ENCODE measurements around the gene GPR15. TPM values are rescaled to one million over a fixed set of nuclear protein-coding genes. Genes with fewer than 3 reads are reported as not detected.

Gene GPR15
- total and polyA plus RNA-seq, 5 donors, result not detected

GRCh38 chr3:98513736-98514135 is 18.0 kb upstream of the GPR15 start:
- 98% methylated on average over 3 of the region's 3 CpGs for WGBS
- Histone ChIP-seq H3K4me3 (ENCODE audit: low read length) (no peak overlapping the region), H3K9me3 (ENCODE audit: control insufficient read depth, low read length) (no peaks in the 10 kb centered on the region), H3K27ac (ENCODE audit: low read length) (no peak overlapping the region), H3K4me1 (ENCODE audit: control insufficient read depth, insufficient read depth, low read length) (no peaks in the 10 kb centered on the region), H3K27me3 (ENCODE audit: control insufficient read depth, insufficient read depth) (no peaks in the 10 kb centered on the region)
- intact Hi-C loops (cut with DNase I), result no loop called here
- ATAC-seq (no peak), DNase-seq (no peak)

- H3K4me3 ChIP-seq (ENCODE audit: low read length), result no peak overlapping the region
- no peaks in the 10 kb centered on the region for H3K9me3 ChIP-seq (ENCODE audit: control insufficient read depth, low read length)
- no peaks in the 10 kb centered on the region for H3K27me3 ChIP-seq (ENCODE audit: control insufficient read depth, insufficient read depth)
- ATAC-seq, result no peak
- no peak overlapping the region for H3K27ac ChIP-seq (ENCODE audit: low read length)
- intact Hi-C loops (cut with DNase I), result no loop called here
- 87% methylated on average over 1 of the region's 1 CpG for WGBS
- peaks cover 4% of the 10 kb centered on the region for H3K4me1 ChIP-seq (ENCODE audit: control insufficient read depth, insufficient read depth, low read length)
- DNase-seq, result no peak
Measured at GRCh38 chr3:98514948-98515347, 16.8 kb upstream of the GPR15 start.

- Histone ChIP-seq H3K27me3 (ENCODE audit: control insufficient read depth, insufficient read depth) (no peaks in the 10 kb centered on the region), H3K9me3 (ENCODE audit: control insufficient read depth, low read length) (no peaks in the 10 kb centered on the region), H3K4me1 (ENCODE audit: control insufficient read depth, insufficient read depth, low read length) (peaks cover 6% of the 10 kb centered on the region), H3K27ac (ENCODE audit: low read length) (no peak overlapping the region), H3K4me3 (ENCODE audit: low read length) (no peak overlapping the region)
- intact Hi-C loops (cut with DNase I), result no loop called here
- DNase-seq, result no peak
- 96% methylated on average over 2 of the region's 2 CpGs for WGBS
- ATAC-seq, result no peak
Measured at GRCh38 chr3:98518816-98519215, 13.0 kb upstream of the GPR15 start.

- peaks cover 6% of the 10 kb centered on the region for H3K4me1 ChIP-seq (ENCODE audit: control insufficient read depth, insufficient read depth, low read length)
- no peak overlapping the region for H3K4me3 ChIP-seq (ENCODE audit: low read length)
- no peaks in the 10 kb centered on the region for H3K9me3 ChIP-seq (ENCODE audit: control insufficient read depth, low read length)
- no peaks in the 10 kb centered on the region for H3K27me3 ChIP-seq (ENCODE audit: control insufficient read depth, insufficient read depth)
- H3K27ac ChIP-seq (ENCODE audit: low read length), result no peak overlapping the region
- 100% methylated on average over 1 of the region's 1 CpG for WGBS
- ATAC-seq (no peak), DNase-seq (no peak)
- intact Hi-C loops (cut with DNase I), result no loop called here
Measured at GRCh38 chr3:98519351-98519750, 12.4 kb upstream of the GPR15 start.

- Histone ChIP-seq H3K27ac (ENCODE audit: low read length) (peak overlapping the region; percentile 97), H3K9me3 (ENCODE audit: control insufficient read depth, low read length) (no peaks in the 10 kb centered on the region), H3K27me3 (ENCODE audit: control insufficient read depth, insufficient read depth) (no peaks in the 10 kb centered on the region), H3K4me3 (ENCODE audit: low read length) (peak overlapping the region; percentile 81), H3K4me1 (ENCODE audit: control insufficient read depth, insufficient read depth, low read length) (peaks cover 6% of the 10 kb centered on the region)
- intact Hi-C loops (cut with DNase I), result no loop called here
- ATAC-seq (peak; percentile 56 to 68), DNase-seq (peak in 2 of 3 donors; percentile 24 to 53)
- under 1% methylated on average over 16 of the region's 16 CpGs for WGBS
Measured at GRCh38 chr3:98521897-98522543, 9.8 kb upstream of the GPR15 start.

GRCh38 chr3:98522544-98523281 is 9.1 kb upstream of the GPR15 start, which contains the start of gene CLDND1:
Gene CLDND1, minus strand, starts transcription at chr3:98522902. Its CDS starts 1,478 bp downstream, at chr3:98521424.
- peak; percentile 100 for ATAC-seq

GRCh38 chr3:98525494-98525893 is 6.3 kb upstream of the GPR15 start:
- Histone ChIP-seq H3K9me3 (ENCODE audit: control insufficient read depth, low read length) (no peaks in the 10 kb centered on the region), H3K4me3 (ENCODE audit: low read length) (no peak overlapping the region), H3K4me1 (ENCODE audit: control insufficient read depth, insufficient read depth, low read length) (peaks cover 2% of the 10 kb centered on the region), H3K27me3 (ENCODE audit: control insufficient read depth, insufficient read depth) (no peaks in the 10 kb centered on the region), H3K27ac (ENCODE audit: low read length) (no peak overlapping the region)
- ATAC-seq (no peak), DNase-seq (no peak)
- intact Hi-C loops (cut with DNase I), result no loop called here
- WGBS, result 86% methylated on average over 6 of the region's 6 CpGs

More at GRCh38 chr3:98522544-98523281, 9.1 kb upstream of the GPR15 start, which contains the start of gene CLDND1:
- H3K27ac ChIP-seq (ENCODE audit: low read length), result peak within 1 kb of the TSS; percentile 97
- H3K4me1 ChIP-seq (ENCODE audit: control insufficient read depth, insufficient read depth, low read length), result peaks cover 6% of the 10 kb centered on the region
- no peaks in the 10 kb centered on the region for H3K27me3 ChIP-seq (ENCODE audit: control insufficient read depth, insufficient read depth)
- H3K4me3 ChIP-seq (ENCODE audit: low read length), result peak within 1 kb of the TSS; percentile 81
- DNase-seq, result peak; percentile 99
- under 1% methylated on average over 63 of the region's 63 CpGs for WGBS
- no peaks in the 10 kb centered on the region for H3K9me3 ChIP-seq (ENCODE audit: control insufficient read depth, low read length)
- intact Hi-C loops (cut with DNase I), result no loop called here

- ATAC-seq, result no peak
Measured at GRCh38 chr3:98528474-98529346, 3.1 kb upstream of the GPR15 start.

GRCh38 chr3:98529856-98530459 is 1.8 kb upstream of the GPR15 start:
- Histone ChIP-seq H3K4me3 (ENCODE audit: low read length) (no peak overlapping the region), H3K9me3 (ENCODE audit: control insufficient read depth, low read length) (no peaks in the 10 kb centered on the region), H3K27ac (ENCODE audit: low read length) (no peak overlapping the region), H3K27me3 (ENCODE audit: control insufficient read depth, insufficient read depth) (no peaks in the 10 kb centered on the region), H3K4me1 (ENCODE audit: control insufficient read depth, insufficient read depth, low read length) (no peaks in the 10 kb centered on the region)
- intact Hi-C loops (cut with DNase I), result no loop called here
- 88% methylated on average over 8 of the region's 8 CpGs for WGBS
- ATAC-seq (no peak), DNase-seq (no peak)

More at GRCh38 chr3:98528474-98529346, 3.1 kb upstream of the GPR15 start:
- 55% methylated on average over 4 of the region's 4 CpGs for WGBS
- no peaks in the 10 kb centered on the region for H3K27me3 ChIP-seq (ENCODE audit: control insufficient read depth, insufficient read depth)
- no peaks in the 10 kb centered on the region for H3K4me1 ChIP-seq (ENCODE audit: control insufficient read depth, insufficient read depth, low read length)
- H3K4me3 ChIP-seq (ENCODE audit: low read length), result no peak overlapping the region
- H3K27ac ChIP-seq (ENCODE audit: low read length), result no peak overlapping the region
- H3K9me3 ChIP-seq (ENCODE audit: control insufficient read depth, low read length), result no peaks in the 10 kb centered on the region
- intact Hi-C loops (cut with DNase I), result no loop called here
- DNase-seq, result no peak

GRCh38 chr3:98530676-98531075 is 1.1 kb upstream of the GPR15 start:
- ATAC-seq (no peak), DNase-seq (no peak)
- no peak overlapping the region for H3K4me3 ChIP-seq (ENCODE audit: low read length)
- H3K27me3 ChIP-seq (ENCODE audit: control insufficient read depth, insufficient read depth), result no peaks in the 10 kb centered on the region
- H3K27ac ChIP-seq (ENCODE audit: low read length), result no peak overlapping the region
- H3K4me1 ChIP-seq (ENCODE audit: control insufficient read depth, insufficient read depth, low read length), result no peaks in the 10 kb centered on the region
- 86% methylated on average over 2 of the region's 2 CpGs for WGBS
- no peaks in the 10 kb centered on the region for H3K9me3 ChIP-seq (ENCODE audit: control insufficient read depth, low read length)
- intact Hi-C loops (cut with DNase I), result no loop called here
